Body of pancreas (tissue), 4 donors: ENCODE data around the gene EAPP.

Experiments used
- CTCF ChIP-seq, 7 experiments: fragments of 450-650 bp in 4 of 7; fragments of 200-600 bp in 3 of 7; sonication (generic) in 3 of 7; IDR thresholded peaks; one replicate each; pipeline ENCODE4 v1.5.1; 2016 to 2019; ENCODE audit warnings: antibody characterized with exemption in 7 of 7
- POLR2A ChIP-seq, 3 donors: fragments of 450-650 bp; IDR thresholded peaks; one replicate each; pipeline ENCODE4 v1.6.1; 2016; ENCODE audit warnings: antibody characterized with exemption in 3 of 3, mild to moderate bottlenecking in 2 of 3

GRCh38 chr14:34466691-34467090 is 72.8 kb downstream of the EAPP start:
- TF ChIP-seq POLR2A (IDR thresholded peaks at IDR 0.05) = no peak
- no peak for TF ChIP-seq CTCF (IDR thresholded peaks at IDR 0.05)
